Measurements from ENCODE around the gene P4HA3. TPM values are rescaled to one million over a fixed set of nuclear protein-coding genes. Genes with fewer than 3 reads are reported as not detected.

The P4HA3 gene
- total and polyA plus RNA-seq, 4 donors, result 1.2 to 6.9 (median 4.3) TPM

DNA sequence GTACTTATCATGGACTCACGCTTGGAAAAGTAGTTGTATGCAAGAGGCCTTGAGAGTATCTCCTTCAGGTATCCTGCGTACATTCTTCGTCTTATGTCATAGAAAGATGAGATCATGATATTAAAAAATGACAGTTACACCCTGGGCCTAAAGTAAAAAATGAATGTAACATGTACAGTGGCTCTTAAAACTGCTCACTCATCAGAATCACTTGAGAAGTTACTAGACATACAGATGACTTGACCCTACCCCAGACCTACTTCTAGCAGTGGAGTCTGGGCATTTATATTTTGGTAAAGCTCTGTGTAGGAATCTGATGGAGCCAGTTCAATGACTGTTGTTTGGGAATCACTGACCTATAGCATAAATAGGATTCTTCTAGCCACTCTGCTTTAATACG lies 85.9 kb downstream of the P4HA3 start:
- no peaks in the 10 kb centered on the region for H3K4me1 ChIP-seq (ENCODE audit: control insufficient read depth, insufficient read depth, low read length)
- no peak for DNase-seq (ENCODE audit: low read depth in 4 of 6, low spot score in 6 of 6)
- no peak overlapping the region for H3K27ac ChIP-seq (ENCODE audit: low read depth, low read length)
- no peak overlapping the region for H3K4me3 ChIP-seq (ENCODE audit: low read depth, low read length)
- no peaks in the 10 kb centered on the region for H3K27me3 ChIP-seq (ENCODE audit: control insufficient read depth, insufficient read depth, low read length)
- H3K9me3 ChIP-seq (ENCODE audit: control insufficient read depth, insufficient read depth, low read length), result no peaks in the 10 kb centered on the region
- no CpG with 5 or more reads among the region's 4 CpGs for WGBS (ENCODE audit: insufficient coverage)
- peaks cover 3% of the 10 kb centered on the region for H3K36me3 ChIP-seq (ENCODE audit: control insufficient read depth, insufficient read depth, low read length)

DNA sequence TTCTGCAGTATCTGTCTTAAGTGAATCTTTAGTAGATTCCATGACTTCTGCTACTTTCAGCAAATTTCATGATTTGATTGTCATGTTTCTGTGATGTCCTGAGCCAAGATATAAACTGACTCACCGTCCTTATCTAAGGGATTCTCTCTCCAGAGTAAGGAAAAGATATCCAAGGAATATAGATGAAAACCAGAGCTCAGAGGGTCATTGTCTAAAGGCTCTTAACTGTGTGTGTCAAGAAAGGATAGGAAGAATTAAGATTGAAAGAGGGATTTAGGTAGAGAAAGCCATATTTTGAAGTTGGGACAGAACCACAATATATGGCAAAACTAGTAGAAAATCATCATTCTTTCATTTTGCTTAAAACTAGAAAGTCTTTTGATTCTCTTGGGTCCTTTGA lies 89.6 kb downstream of the P4HA3 start:
- peaks cover 3% of the 10 kb centered on the region for H3K36me3 ChIP-seq (ENCODE audit: control insufficient read depth, insufficient read depth, low read length)
- H3K9me3 ChIP-seq (ENCODE audit: control insufficient read depth, insufficient read depth, low read length), result peaks cover 1% of the 10 kb centered on the region
- DNase-seq (ENCODE audit: low read depth in 4 of 6, low spot score in 6 of 6), result no peak
- H3K27ac ChIP-seq (ENCODE audit: low read depth, low read length), result no peak overlapping the region
- no peak overlapping the region for H3K4me3 ChIP-seq (ENCODE audit: low read depth, low read length)
- H3K4me1 ChIP-seq (ENCODE audit: control insufficient read depth, insufficient read depth, low read length), result no peaks in the 10 kb centered on the region
- no peaks in the 10 kb centered on the region for H3K27me3 ChIP-seq (ENCODE audit: control insufficient read depth, insufficient read depth, low read length)
- no CpG with 5 or more reads among the region's 1 CpG for WGBS (ENCODE audit: insufficient coverage)

DNA sequence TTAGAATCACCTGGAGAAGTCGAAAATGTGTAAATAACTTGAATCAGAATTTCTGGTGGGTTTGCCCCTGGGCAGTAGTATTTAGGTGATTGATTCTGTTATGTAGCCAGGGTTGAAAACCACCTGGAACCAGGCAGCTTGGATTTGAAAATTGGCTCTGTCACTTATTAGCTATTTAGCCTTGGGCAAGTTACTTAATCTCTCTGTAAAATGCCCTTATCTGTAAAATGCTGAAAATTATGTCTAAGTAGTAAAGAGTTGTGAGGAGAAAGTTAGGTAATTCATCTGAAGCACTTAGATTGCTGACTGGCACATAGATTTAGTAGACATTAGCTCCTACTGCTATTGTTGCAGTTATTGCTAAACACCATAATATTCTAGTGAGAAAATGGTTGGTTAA lies 91.1 kb downstream of the P4HA3 start:
- peaks cover 1% of the 10 kb centered on the region for H3K9me3 ChIP-seq (ENCODE audit: control insufficient read depth, insufficient read depth, low read length)
- no peak overlapping the region for H3K4me3 ChIP-seq (ENCODE audit: low read depth, low read length)
- no peak for DNase-seq (ENCODE audit: low read depth in 4 of 6, low spot score in 6 of 6)
- WGBS (ENCODE audit: insufficient coverage), result 100% methylated on average over 1 of the region's 1 CpG
- no peak overlapping the region for H3K27ac ChIP-seq (ENCODE audit: low read depth, low read length)
- no peaks in the 10 kb centered on the region for H3K27me3 ChIP-seq (ENCODE audit: control insufficient read depth, insufficient read depth, low read length)
- H3K4me1 ChIP-seq (ENCODE audit: control insufficient read depth, insufficient read depth, low read length), result no peaks in the 10 kb centered on the region
- peaks cover 3% of the 10 kb centered on the region for H3K36me3 ChIP-seq (ENCODE audit: control insufficient read depth, insufficient read depth, low read length)

Small RNA genes within 50 kb of the gene (small RNA-seq; reads per million reads assigned to genes)
- gene RF00409 (ENCODE audit: low replicate concordance), result not detected

Other genes starting within 250 kb of the P4HA3 start
- 10 to 100 TPM; 18.7 to 23.4 TPM for gene C2CD3, start 140.6 kb downstream of the P4HA3 start, total RNA-seq
- gene C2CD3, start 140.6 kb downstream of the P4HA3 start, polyA plus RNA-seq (ENCODE audit: insufficient read length in 2 of 2), result 10 to 100 TPM; 22.1 to 22.8 TPM
- gene PPME1, start 140.4 kb downstream of the P4HA3 start, total RNA-seq, result 10 to 100 TPM; 36.1 to 37.4 TPM
- gene PPME1, start 140.4 kb downstream of the P4HA3 start, polyA plus RNA-seq (ENCODE audit: insufficient read length in 2 of 2), result 10 to 100 TPM; 69.9 to 73.8 TPM
- 100 to 1,000 TPM in 1 of 2 donors, 10 to 100 TPM in 1; 20.2 to 116 TPM for gene PGM2L1, start 86.8 kb upstream of the P4HA3 start, total RNA-seq
- 10 to 100 TPM; 50.9 to 71.8 TPM for gene PGM2L1, start 86.8 kb upstream of the P4HA3 start, polyA plus RNA-seq (ENCODE audit: insufficient read length in 2 of 2)
- gene KCNE3, start 155.9 kb upstream of the P4HA3 start, total RNA-seq, result 10 to 100 TPM in 1 of 2 donors, 1 to 10 TPM in 1; 4.7 to 16.1 TPM
- gene KCNE3, start 155.9 kb upstream of the P4HA3 start, polyA plus RNA-seq (ENCODE audit: insufficient read length in 2 of 2), result 1 to 10 TPM; 3.4 to 3.8 TPM
- 1 to 10 TPM; 4.1 to 6.2 TPM for gene LIPT2, start 182.1 kb upstream of the P4HA3 start, total RNA-seq
- gene LIPT2, start 182.1 kb upstream of the P4HA3 start, polyA plus RNA-seq (ENCODE audit: insufficient read length in 2 of 2), result 1 to 10 TPM; 2.3 to 3.0 TPM